H9 (cell line): Measurements from ENCODE around the gene AMACR. TPM values are rescaled to one million over a fixed set of nuclear protein-coding genes. Genes with fewer than 3 reads are reported as not detected.

Experiments used
- DNase-seq: peaks from one replicate; pipeline ENCODE4 v3.0.0-alpha.2; 2017
- H2AFZ ChIP-seq: one replicate; pipeline ENCODE4 v1.6.1; 2013; ENCODE audit warnings: mild to moderate bottlenecking, low read length, control low read depth, moderate library complexity
- H2AK5ac ChIP-seq: 2 replicates; pipeline ENCODE4 v1.6.1; 2013; ENCODE audit warnings: low read length, control low read depth, mixed read lengths; ENCODE audit not compliant: insufficient read length
- H2BK120ac ChIP-seq: one replicate; pipeline ENCODE4 v1.6.1; 2013; ENCODE audit warnings: low read depth, mild to moderate bottlenecking, low read length, control low read depth, inconsistent platforms; ENCODE audit not compliant: poor library complexity, severe bottlenecking
- H2BK12ac ChIP-seq: 2 replicates; pipeline ENCODE4 v1.6.1; 2013; ENCODE audit warnings: low read length, control low read depth, mixed read lengths, low read depth; ENCODE audit not compliant: insufficient read length
- H2BK15ac ChIP-seq: 2 replicates; pipeline ENCODE4 v1.6.1; 2013; ENCODE audit warnings: low read depth, low read length, control low read depth
- H2BK20ac ChIP-seq: one replicate; pipeline ENCODE4 v1.6.1; 2013; ENCODE audit warnings: low read depth, mild to moderate bottlenecking, low read length, control low read depth, inconsistent platforms; ENCODE audit not compliant: poor library complexity, severe bottlenecking
- H2BK5ac ChIP-seq: 2 replicates; pipeline ENCODE4 v1.6.1; 2013; ENCODE audit warnings: low read length, control low read depth, mixed read lengths; ENCODE audit not compliant: insufficient read length
- H3K14ac ChIP-seq: 2 replicates; pipeline ENCODE4 v1.6.1; 2013; ENCODE audit warnings: low read length, control low read depth; ENCODE audit not compliant: insufficient read depth
- H3K18ac ChIP-seq: 2 replicates; pipeline ENCODE4 v1.6.1; 2013; ENCODE audit warnings: low read depth, mild to moderate bottlenecking, mixed read lengths, low read length, control low read depth; ENCODE audit not compliant: insufficient read length
- H3K23ac ChIP-seq: 2 replicates; pipeline ENCODE4 v1.6.1; 2013; ENCODE audit warnings: low read length, control low read depth, mixed read lengths, low read depth; ENCODE audit not compliant: insufficient read length
- H3K23me2 ChIP-seq: 2 replicates; pipeline ENCODE4 v1.6.1; 2013; ENCODE audit warnings: low read depth, mild to moderate bottlenecking, mixed read lengths, low read length, control low read depth; ENCODE audit not compliant: insufficient read length, poor library complexity, severe bottlenecking
- H3K27ac ChIP-seq: 2 replicates; pipeline ENCODE4 v1.5.1; 2013; ENCODE audit warnings: low read length, control low read depth, mixed read lengths, low read depth; ENCODE audit not compliant: insufficient read length
- H3K27me3 ChIP-seq: 2 replicates; pipeline ENCODE4 v1.6.1; 2013; ENCODE audit warnings: low read length, control low read depth, inconsistent platforms; ENCODE audit not compliant: insufficient read depth
- H3K4ac ChIP-seq: 2 replicates; pipeline ENCODE4 v1.6.1; 2013; ENCODE audit warnings: low read depth, mild to moderate bottlenecking, control low read depth, inconsistent platforms, low read length, moderate library complexity
- H3K4me1 ChIP-seq: 2 replicates; pipeline ENCODE4 v1.6.1; 2013; ENCODE audit warnings: low read length, control low read depth, inconsistent platforms; ENCODE audit not compliant: insufficient read depth
- H3K4me2 ChIP-seq: 2 replicates; pipeline ENCODE4 v1.6.1; 2013; ENCODE audit warnings: low read length, control low read depth, mixed read lengths; ENCODE audit not compliant: insufficient read length, insufficient read depth
- H3K56ac ChIP-seq: 2 replicates; pipeline ENCODE4 v1.6.1; 2013; ENCODE audit warnings: low read depth, mild to moderate bottlenecking, mixed read lengths, low read length, control low read depth; ENCODE audit not compliant: insufficient read length
- H3K79me1 ChIP-seq: 2 replicates; pipeline ENCODE4 v1.6.1; 2013; ENCODE audit warnings: low read depth, mild to moderate bottlenecking, moderate library complexity, low read length, control low read depth, inconsistent platforms; ENCODE audit not compliant: insufficient read depth, poor library complexity, severe bottlenecking
- H3K79me2 ChIP-seq: 2 replicates; pipeline ENCODE4 v1.6.1; 2013; ENCODE audit warnings: low read length, control low read depth, inconsistent platforms; ENCODE audit not compliant: insufficient read depth
- H3K9ac ChIP-seq: 2 replicates; pipeline ENCODE4 v1.6.1; 2013; ENCODE audit warnings: low read length, control low read depth, mixed read lengths; ENCODE audit not compliant: insufficient read length; ENCODE audit errors: extremely low read depth
- H3K9me3 ChIP-seq: one replicate; pipeline ENCODE4 v1.6.1; 2013; ENCODE audit warnings: low read depth, low read length, inconsistent platforms; ENCODE audit not compliant: control insufficient read depth
- H3T11ph ChIP-seq: one replicate; pipeline ENCODE4 v1.6.1; 2013; ENCODE audit warnings: mild to moderate bottlenecking, low read length, control low read depth, inconsistent platforms
- H4K20me1 ChIP-seq: one replicate; pipeline ENCODE4 v1.6.1; 2013; ENCODE audit not compliant: control insufficient read depth, insufficient read length, insufficient read depth
- H4K5ac ChIP-seq: 2 replicates; pipeline ENCODE4 v1.6.1; 2013; ENCODE audit warnings: low read depth, mild to moderate bottlenecking, mixed read lengths, low read length, control low read depth; ENCODE audit not compliant: insufficient read length
- H4K8ac ChIP-seq: replicated peaks from 2 replicates; pipeline ENCODE4 v1.6.1; 2013; ENCODE audit warnings: low read length, control low read depth, mixed read lengths, low read depth; ENCODE audit not compliant: insufficient read length
- H4K91ac ChIP-seq: 2 replicates; pipeline ENCODE4 v1.6.1; 2013; ENCODE audit warnings: low read depth, mild to moderate bottlenecking, moderate library complexity, mixed read lengths, low read length, control low read depth; ENCODE audit not compliant: insufficient read length
- H3K27ac Mint-ChIP-seq, 3 experiments: 2 replicates in 2 of 3; 3 replicates in 1 of 3; pipeline ENCODE4 v1.8.0; 2020 to 2021; ENCODE audit warnings: mixed read lengths in 3 of 3, mild to moderate bottlenecking in 1 of 3, moderate library complexity in 1 of 3
- H3K27me3 Mint-ChIP-seq: 2 replicates; pipeline ENCODE4 v1.8.0; 2021; ENCODE audit warnings: low read depth, mild to moderate bottlenecking, moderate library complexity, mixed read lengths
- H3K36me3 Mint-ChIP-seq, 3 experiments: 2 replicates in 2 of 3; 3 replicates in 1 of 3; pipeline ENCODE4 v1.8.0; 2020 to 2021; ENCODE audit warnings: low read depth in 3 of 3, mixed read lengths in 3 of 3; ENCODE audit not compliant: insufficient read depth in 1 of 3
- H3K4me1 Mint-ChIP-seq, 2 experiments: 2 replicates each; pipeline ENCODE4 v1.8.0; 2020; ENCODE audit warnings: mixed read lengths in 2 of 2
- H3K4me3 Mint-ChIP-seq, 2 experiments: 2 replicates in 1 of 2; 3 replicates in 1 of 2; pipeline ENCODE4 v1.8.0; 2020 to 2021; ENCODE audit warnings: mild to moderate bottlenecking in 2 of 2, mixed read lengths in 2 of 2, moderate library complexity in 1 of 2
- H3K9me3 Mint-ChIP-seq, 2 experiments: 2 replicates in 1 of 2; 3 replicates in 1 of 2; pipeline ENCODE4 v1.8.0; 2020; ENCODE audit warnings: mild to moderate bottlenecking in 2 of 2, mixed read lengths in 2 of 2, moderate library complexity in 1 of 2
- CTCF ChIP-seq: fragments of 200-600 bp; sonication (generic); conservative IDR thresholded peaks from 3 replicates; pipeline ENCODE4 v1.8.0; 2021; ENCODE audit warnings: antibody characterized with exemption, mild to moderate bottlenecking
- WGBS: extraction: QIAGEN DNeasy Blood & Tissue Kit; methylation state at CpG from one replicate; pipeline ENCODE4 v1.1.7; 2013; ENCODE audit warnings: missing lambda C conversion rate, low lambda C conversion rate, mixed read lengths; ENCODE audit not compliant: insufficient read length; ENCODE audit errors: extremely low coverage; 5-methylcytosine and 5-hydroxymethylcytosine counted together
- total RNA-seq: library from RNA; stranded (reverse); gene quantifications from 2 replicates; pipeline ENCODE4 v1.2.1, GENCODE V29; 2021

The AMACR gene
- total RNA-seq, 1 experiment from 2014 or later, result 9.7 TPM

DNA sequence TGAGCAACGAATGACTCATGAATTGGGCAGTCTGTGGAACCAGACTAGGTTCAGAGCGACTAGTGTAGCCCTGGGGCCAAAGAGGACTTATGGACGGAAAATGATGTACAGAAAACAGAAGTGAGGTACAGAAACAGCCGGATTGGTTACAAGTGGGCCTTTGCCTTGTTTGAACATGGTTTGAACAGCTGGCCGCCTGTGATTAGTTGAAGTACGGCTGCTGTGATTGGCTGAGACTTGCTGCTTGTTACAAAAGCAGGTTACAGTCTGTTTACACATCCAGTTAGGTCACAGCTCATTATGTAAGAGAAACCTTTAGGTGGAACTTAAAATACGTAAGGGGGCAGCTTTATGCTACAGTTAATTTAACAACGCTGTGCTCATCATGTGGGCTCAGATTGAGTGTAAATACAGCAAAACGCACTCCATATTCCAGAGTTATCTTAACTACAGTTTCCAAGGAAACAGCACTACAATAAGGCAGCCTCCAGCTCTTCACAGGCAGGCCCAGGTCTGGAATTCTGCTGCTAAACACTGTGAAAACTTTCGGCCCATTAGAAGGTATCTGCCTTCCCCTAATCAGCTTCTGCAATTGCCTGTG is 6.5 kb downstream of the AMACR start:
- H3K27me3 Mint-ChIP-seq, result no peaks in the 10 kb centered on the region
- Histone ChIP-seq H3K4ac (no peak overlapping the region), H4K20me1 (no peaks in the 10 kb centered on the region), H4K8ac (no peak overlapping the region), H3T11ph (no peak overlapping the region), H2BK15ac (no peak overlapping the region), H2BK5ac (no peak overlapping the region), H3K4me1 (no peaks in the 10 kb centered on the region), H4K5ac (no peak overlapping the region), H3K23me2 (no peaks in the 10 kb centered on the region), H3K79me2 (no peaks in the 10 kb centered on the region), H3K79me1 (no peaks in the 10 kb centered on the region), H3K9ac (no peak overlapping the region), H3K4me2 (no peak overlapping the region), H3K18ac (no peak overlapping the region), H3K27me3 (no peaks in the 10 kb centered on the region), H4K91ac (no peak overlapping the region), H2BK12ac (no peak overlapping the region), H3K27ac (no peak overlapping the region), H2BK20ac (no peak overlapping the region), H3K56ac (no peak overlapping the region), H3K23ac (no peak overlapping the region), H2AK5ac (no peak overlapping the region), H3K9me3 (no peaks in the 10 kb centered on the region), H3K14ac (no peak overlapping the region), H2BK120ac (no peak overlapping the region), H2AFZ (no peak overlapping the region)
- H3K27ac Mint-ChIP-seq, result peak overlapping the region in 1 of 3 experiments; percentile 9; a peak in 1 of 7 replicates
- peaks cover 0 to 31% (median 14%) of the 10 kb centered on the region in 3 experiments; a peak in 6 of 7 replicates for H3K36me3 Mint-ChIP-seq
- no peak overlapping the region for H3K4me3 Mint-ChIP-seq
- no CpG with 5 or more reads among the region's 10 CpGs for WGBS
- no peak for TF ChIP-seq CTCF
- no peaks in the 10 kb centered on the region; a peak in 1 of 5 replicates for H3K9me3 Mint-ChIP-seq
- DNase-seq, result no peak
- H3K4me1 Mint-ChIP-seq, result peaks cover 12 to 21% of the 10 kb centered on the region in 2 experiments; a peak in 3 of 4 replicates
